GM06990 (cell line): Measurements from ENCODE around the gene FNIP1.
"Not testable (repeated sequence)": the region's sequence is repeated elsewhere in the genome, so short reads cannot be mapped to it uniquely, and the experiment has no call there.

Experiments used
- DNase-seq: peaks from one replicate; pipeline ENCODE4 v3.0.0-alpha.2; 2011; ENCODE audit not compliant: insufficient read length; ENCODE audit errors: extremely low read depth
- H3K27me3 ChIP-seq: replicated peaks from 2 replicates; pipeline ENCODE4 v1.6.0; 2011; ENCODE audit warnings: low read length; ENCODE audit not compliant: control insufficient read depth, insufficient read depth
- H3K36me3 ChIP-seq: 2 replicates; pipeline ENCODE4 v1.5.1; 2011; ENCODE audit warnings: low read length; ENCODE audit not compliant: control insufficient read depth, insufficient read depth
- H3K4me3 ChIP-seq: replicated peaks from 2 replicates; pipeline ENCODE4 v1.5.1; 2011; ENCODE audit warnings: low read depth, mild to moderate bottlenecking, control low read depth, low read length
- TF ChIP-seq, protein P1 (sequence below): IDR thresholded peaks from 2 replicates; pipeline ENCODE4 v1.5.1; 2011; ENCODE audit warnings: low read length, control low read depth, mild to moderate bottlenecking, inconsistent platforms; ENCODE audit not compliant: insufficient read depth, poor library complexity, severe bottlenecking

The FNIP1 gene

DNA sequence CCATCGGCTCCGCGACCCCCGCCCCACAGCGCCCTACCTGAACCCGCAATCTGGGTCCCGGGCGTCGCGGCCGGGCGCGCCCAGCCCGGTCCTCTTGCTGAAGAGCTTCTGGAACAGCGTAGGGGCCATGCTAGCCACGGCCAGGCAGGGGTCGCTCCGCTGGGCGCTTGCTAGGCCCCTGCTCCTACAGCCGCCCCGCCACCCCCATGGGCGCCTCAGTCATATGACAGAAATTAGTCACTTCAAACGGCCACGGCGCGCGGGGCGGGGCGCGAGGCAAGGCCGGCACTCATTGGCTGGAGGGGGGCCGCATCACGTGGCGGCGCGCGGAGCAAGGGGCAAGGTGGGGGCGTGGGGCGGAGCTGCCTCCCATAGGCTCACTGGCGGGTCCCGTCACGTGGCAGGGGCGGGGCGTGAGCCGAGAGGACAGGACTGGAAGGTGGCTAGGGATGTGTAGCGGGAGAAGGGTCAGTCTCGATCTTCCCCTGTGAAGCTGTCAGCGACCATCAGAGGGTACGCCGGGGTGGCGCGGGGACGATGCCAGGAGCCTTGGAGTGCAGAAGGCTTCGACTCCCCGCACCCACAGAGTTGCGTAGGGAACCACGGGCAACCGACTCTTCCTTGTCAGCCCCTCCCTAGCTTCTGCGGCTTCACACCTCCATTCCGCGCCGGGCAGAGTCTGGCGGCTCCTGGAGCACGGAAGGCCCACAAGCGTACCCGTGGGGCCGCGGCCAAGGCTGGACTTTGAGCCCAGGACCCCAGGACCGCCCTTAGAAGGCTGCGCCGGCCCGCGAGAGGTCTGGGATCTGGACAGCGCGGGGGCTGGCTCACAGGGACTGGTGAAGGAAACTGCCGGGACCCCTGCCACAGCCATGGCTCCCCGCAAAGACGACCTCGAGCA is at the start of gene FNIP1:
TSS of gene FNIP1 (minus strand) at position 225 of the 901 bp plus-strand sequence. CDS start at position 129, 96 bp downstream.
- peak; percentile 99 for DNase-seq
- TF ChIP-seq, protein P1, sequence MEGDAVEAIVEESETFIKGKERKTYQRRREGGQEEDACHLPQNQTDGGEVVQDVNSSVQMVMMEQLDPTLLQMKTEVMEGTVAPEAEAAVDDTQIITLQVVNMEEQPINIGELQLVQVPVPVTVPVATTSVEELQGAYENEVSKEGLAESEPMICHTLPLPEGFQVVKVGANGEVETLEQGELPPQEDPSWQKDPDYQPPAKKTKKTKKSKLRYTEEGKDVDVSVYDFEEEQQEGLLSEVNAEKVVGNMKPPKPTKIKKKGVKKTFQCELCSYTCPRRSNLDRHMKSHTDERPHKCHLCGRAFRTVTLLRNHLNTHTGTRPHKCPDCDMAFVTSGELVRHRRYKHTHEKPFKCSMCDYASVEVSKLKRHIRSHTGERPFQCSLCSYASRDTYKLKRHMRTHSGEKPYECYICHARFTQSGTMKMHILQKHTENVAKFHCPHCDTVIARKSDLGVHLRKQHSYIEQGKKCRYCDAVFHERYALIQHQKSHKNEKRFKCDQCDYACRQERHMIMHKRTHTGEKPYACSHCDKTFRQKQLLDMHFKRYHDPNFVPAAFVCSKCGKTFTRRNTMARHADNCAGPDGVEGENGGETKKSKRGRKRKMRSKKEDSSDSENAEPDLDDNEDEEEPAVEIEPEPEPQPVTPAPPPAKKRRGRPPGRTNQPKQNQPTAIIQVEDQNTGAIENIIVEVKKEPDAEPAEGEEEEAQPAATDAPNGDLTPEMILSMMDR = no peak
- H3K36me3 ChIP-seq = no peaks in the 10 kb centered on the region
- H3K4me3 ChIP-seq = peak within 1 kb of the TSS; percentile 87
- no peaks in the 10 kb centered on the region for H3K27me3 ChIP-seq

- TF ChIP-seq, protein P1 = no peak
- Histone ChIP-seq H3K4me3 (no peak overlapping the region), H3K36me3 (no peaks in the 10 kb centered on the region), H3K27me3 (no peaks in the 10 kb centered on the region)
- DNase-seq = no peak
These were observed 49.7 kb upstream of the FNIP1 start for GRCh38 chr5:131846536-131846935.

- Histone ChIP-seq H3K27me3 (no peaks in the 10 kb centered on the region), H3K36me3 (no peaks in the 10 kb centered on the region), H3K4me3 (no peak overlapping the region)
- TF ChIP-seq, protein P1 = no peak
- DNase-seq = no peak
These were observed 49.0 kb upstream of the FNIP1 start for GRCh38 chr5:131845828-131846227.

DNA sequence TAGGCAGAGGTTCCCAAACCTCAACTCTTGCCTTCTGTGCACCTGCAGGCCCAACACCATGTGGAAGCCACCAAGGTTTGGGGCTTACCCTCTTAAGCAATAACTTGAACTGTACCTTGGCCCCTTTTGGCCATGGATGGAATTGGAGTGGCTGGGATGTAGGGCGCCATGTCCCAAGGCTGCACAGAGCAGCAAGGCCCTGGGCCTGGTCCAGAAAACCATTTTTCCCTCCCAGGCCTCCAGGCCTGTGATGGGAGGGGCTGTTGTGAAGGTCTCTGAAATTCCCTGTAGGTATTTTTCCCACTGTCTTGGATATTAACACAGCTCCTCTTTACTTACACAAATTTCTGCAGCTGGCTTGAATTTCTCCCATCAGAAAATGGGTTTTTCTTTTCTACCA is 46.2 kb upstream of the FNIP1 start:
- H3K36me3 ChIP-seq, H3K4me3 ChIP-seq, H3K27me3 ChIP-seq, DNase-seq: not testable (repeated sequence)

GRCh38 chr5:131832702-131833101 is 35.9 kb upstream of the FNIP1 start:
- not testable (repeated sequence) for DNase-seq, H3K4me3 ChIP-seq, H3K27me3 ChIP-seq, H3K36me3 ChIP-seq

DNA sequence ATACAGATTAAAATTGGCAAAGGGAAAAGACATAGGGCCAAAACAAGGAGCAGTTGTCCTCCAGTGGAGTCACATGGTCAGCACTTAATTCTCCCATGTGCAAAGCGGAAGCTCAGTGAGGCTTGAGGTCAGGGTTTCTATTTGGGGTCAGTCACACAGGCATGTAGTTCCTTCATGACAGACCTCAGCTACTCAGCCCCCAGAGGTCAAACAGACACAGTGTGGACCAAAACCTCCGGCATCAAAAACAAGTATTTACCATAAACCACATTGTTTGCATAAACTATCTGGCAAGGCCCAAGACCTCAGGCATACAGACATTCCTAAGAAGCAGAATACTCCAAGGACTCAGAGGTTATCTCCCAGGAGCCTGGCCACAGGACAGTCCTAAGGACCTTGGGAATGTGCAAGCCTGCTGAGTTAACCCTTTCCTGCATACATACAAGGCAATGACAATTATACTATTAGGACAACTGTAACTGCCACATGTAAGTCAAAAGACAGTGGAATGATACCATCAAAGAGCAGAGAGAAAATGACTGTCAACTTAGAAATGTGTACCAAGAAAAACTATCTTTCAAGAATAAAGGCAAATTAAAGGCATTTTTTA is 28.7 kb upstream of the FNIP1 start:
- DNase-seq = no peak
- Histone ChIP-seq H3K4me3 (no peak overlapping the region), H3K27me3 (no peaks in the 10 kb centered on the region), H3K36me3 (no peaks in the 10 kb centered on the region)
- TF ChIP-seq, protein P1 = no peak
